Stimulated activated CD4-positive, alpha-beta T cell treated with anti-CD3 and anti-CD28 coated beads, Interleukin-15, amount 100 ng/mL, for 48 hours (primary cell): ENCODE data around the gene TBC1D20.
"Not testable (repeated sequence)": the region's sequence is repeated elsewhere in the genome, so short reads cannot be mapped to it uniquely, and the experiment has no call there.

Experiments
- DNase-seq, 2 donors: peaks; one replicate each; pipeline ENCODE4 v3.0.0-alpha.2; 2020; ENCODE audit warnings: low read depth in 2 of 2

The TBC1D20 gene, protein sequence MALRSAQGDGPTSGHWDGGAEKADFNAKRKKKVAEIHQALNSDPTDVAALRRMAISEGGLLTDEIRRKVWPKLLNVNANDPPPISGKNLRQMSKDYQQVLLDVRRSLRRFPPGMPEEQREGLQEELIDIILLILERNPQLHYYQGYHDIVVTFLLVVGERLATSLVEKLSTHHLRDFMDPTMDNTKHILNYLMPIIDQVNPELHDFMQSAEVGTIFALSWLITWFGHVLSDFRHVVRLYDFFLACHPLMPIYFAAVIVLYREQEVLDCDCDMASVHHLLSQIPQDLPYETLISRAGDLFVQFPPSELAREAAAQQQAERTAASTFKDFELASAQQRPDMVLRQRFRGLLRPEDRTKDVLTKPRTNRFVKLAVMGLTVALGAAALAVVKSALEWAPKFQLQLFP

DNA sequence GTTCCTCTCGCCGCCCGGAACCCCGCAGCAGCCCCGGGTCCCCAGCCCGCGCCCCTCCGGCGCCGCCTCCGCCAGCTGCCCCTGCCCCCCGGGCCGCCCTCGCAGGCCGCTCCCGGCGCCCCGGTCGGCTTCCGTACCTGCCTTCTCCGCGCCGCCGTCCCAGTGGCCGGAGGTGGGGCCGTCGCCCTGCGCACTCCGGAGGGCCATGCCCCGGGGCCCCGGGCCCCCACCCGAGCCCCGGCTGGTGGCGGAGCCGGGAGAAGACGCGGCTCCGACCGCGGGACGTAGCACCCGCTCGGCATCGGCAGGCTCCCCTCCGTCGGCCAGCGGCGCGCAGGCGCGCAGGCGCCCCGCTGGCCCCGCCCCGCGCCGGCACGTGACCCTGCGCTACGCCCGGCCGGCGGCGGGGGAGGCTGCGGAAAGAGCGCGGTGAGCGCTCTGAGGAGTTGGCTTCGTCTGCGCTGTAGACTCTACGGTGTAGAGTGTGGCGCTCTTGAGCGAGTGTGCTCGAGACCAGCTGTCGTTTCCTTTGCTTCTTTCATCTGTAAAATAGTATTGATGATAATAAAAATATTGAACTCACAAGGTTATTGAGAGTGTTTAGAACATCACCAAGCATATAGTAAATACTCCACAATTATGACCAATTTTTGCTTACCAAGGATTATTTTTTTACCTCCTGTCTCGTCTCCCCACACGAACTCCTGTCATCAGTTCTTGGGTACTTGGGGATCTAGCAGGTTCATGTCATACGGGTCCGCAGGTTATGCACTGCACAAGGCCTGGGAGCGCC is at the start of gene TBC1D20:
TBC1D20 (minus strand) TSS at position 335 of the 793 bp plus-strand sequence; CDS start at position 207, 128 bp downstream.
- DNase-seq, result peak; percentile 71 to 79

DNA sequence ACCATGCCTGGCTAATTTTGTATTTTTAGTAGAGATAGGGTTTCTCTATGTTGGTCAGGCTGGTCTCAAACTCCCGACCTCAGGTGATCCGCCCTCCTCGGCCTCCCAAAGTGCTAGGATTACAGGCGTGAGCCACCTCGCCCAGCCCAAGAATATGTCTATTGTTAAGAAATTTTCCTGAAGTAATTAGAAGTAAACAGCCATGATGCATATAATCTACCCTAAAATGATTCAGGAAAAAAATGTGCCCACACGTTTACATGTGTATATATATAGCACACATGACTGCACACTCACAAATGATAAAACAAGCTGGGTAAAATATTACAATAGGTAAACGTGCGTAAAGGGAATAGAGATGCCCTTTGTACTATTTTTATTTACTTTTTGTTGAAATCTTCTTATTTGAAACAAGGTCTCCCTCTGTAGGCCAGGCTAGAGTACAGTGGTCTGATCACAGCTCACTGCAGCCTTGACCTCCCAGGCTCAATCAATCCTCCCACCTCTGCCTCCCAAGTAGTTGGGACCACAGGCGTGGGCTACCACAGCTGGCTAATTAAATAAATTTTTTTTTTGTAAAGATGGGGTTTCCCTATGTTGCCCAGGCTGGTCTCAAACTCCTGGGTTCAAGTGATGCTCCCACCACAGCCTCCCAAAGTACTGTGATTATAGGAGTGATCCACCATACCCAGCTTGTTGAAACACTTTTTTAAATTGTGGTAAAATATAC is 48.2 kb upstream of the TBC1D20 start:
- DNase-seq, result not testable (repeated sequence)

DNA sequence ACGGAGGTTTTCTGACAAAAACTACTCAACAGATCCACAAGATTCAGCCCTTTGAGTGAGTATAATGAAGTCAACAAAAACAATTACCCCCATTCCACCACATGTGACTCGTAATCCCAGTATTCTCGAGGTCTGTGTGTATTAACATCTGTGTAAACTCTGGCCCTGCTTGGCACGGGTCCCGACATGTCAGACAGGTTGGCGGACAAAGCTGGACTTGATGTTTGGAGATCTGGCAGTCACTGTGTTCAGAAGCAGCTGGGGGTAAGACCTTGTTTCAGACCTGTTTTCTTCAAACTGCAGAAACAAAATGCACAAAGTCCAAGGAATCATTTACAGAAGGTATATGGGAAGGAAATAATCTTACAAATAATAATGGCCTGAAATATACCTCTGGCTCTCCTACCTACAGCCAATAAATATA is 46.0 kb upstream of the TBC1D20 start:
- DNase-seq, result not testable (repeated sequence)

DNA sequence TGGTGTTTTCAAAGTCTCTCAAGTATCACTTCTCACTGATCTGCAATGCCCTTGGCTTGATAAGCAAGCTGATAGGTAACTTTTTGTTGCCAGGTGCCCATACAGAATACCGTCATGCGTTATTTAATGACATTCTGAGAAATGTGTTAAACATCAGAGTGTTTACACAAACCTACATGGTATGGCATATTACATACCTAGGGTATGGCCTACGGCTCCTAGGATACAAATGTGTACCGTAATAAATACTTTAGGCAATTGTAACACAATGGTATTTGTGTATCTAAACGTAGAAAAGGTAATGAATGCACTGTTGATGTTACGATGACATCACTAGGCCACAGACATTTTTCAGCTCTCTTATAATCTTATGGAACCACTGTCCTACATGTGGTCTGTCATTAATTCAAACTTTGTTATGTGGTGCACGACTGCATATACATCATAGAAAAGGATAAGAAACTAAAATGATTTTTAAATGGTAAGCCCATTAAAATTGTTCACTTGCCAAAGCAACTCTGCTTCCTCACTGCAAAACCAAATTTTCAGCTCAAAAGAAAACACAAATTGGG is 45.5 kb upstream of the TBC1D20 start:
- DNase-seq, result no peak

DNA sequence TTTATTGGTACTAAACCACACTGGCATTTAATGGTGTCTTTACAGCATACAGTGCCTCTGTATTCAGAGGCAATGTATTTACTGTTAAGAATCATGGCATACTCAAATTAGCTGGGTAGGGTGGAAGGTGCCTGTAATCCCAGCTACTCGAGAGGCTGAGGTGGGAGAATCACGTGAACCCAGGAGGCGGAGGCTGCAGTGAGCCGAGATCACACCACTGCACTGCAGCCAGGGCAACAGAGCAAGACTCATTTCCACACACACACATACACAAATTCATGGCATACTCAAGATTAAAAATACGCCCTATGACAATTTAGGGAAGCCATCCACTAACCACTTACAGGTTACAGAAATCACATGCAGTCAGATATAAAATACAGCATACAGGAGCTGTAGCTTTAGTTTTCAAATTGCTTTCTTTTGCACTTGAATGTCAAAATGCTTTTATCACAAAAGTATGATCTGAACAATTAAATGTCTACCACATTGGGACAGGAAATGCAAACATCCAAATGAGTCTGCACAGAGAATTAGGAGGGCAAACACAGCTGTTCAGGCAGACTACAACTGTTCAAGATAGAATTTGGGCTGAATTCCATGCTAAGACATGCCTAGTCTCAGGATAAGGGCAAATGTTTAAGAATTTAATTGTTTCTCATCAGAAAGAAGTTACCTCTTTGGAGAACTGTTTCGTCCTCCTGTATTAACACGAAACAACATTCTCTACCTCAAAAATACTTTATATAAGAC is 44.8 kb upstream of the TBC1D20 start:
- no peak for DNase-seq

DNA sequence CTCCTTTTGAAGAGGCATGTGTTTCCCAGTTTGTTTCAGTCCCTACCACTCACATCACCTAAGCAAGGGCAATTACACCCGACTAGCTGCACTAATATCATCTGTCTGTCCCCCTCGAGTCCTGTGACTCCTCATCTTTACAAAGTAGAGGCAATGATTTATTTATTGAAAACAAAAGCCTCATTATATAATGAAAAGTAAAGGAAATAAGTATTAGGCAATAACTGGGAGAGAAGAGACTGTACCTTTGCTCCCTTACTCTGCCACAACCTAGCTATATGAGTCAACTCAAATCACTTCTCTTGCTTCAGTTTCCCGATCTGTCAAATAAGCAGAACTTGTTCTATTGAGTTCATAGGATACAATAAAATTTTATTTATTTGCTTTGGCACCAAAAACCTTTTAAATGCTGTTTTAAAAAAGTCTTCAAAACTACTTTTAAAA is 42.3 kb upstream of the TBC1D20 start:
- no peak for DNase-seq

DNA sequence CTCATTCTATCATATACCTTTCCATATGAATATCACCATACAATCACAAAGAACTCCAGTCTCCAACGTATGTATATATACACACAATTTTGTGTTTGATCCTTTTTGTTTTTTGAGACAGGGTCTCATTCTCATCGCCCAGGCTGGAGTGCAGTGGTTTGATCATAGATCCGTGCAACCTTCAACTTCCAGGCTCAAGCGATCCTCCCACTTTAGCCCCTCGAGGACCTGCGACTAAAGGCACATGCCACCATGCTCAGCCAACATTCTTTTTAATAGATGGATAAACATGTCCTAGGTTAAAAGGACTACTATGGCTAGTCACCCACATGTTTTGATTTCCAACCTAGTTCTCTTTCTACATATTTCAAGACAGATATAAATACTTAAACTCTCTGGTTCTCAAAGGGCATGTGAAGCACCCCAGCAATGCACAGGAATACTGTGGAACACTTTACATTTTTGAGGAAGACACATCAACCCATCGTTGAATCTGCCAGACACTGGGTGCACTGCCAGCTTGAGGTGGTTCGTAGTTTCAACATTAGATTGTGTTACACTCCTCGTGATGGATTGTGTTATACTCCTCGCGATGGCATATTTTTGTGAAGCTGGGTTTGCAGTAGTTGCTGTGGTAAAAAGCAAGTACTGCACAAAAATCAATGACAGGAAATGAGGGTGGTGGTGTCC is 40.9 kb upstream of the TBC1D20 start:
- no peak for DNase-seq

DNA sequence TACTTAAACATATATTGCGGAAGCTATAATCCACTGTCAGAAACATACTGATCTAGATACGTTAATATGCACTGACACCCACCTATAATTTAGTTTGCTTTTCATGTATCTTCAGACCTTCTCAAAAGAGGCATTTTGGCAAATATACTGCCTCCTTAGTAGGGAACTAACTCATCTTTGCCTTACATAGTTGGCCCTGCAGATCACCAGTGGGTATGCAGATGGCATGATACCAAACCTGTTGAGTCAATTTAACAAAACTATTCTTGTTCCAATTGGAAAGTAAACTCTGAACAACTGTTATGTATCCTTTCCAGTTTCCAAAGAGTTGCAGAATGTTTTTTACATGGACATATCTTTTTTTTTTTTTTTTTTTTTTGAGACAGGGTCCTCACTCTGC is 35.6 kb upstream of the TBC1D20 start:
- DNase-seq, result no peak

DNA sequence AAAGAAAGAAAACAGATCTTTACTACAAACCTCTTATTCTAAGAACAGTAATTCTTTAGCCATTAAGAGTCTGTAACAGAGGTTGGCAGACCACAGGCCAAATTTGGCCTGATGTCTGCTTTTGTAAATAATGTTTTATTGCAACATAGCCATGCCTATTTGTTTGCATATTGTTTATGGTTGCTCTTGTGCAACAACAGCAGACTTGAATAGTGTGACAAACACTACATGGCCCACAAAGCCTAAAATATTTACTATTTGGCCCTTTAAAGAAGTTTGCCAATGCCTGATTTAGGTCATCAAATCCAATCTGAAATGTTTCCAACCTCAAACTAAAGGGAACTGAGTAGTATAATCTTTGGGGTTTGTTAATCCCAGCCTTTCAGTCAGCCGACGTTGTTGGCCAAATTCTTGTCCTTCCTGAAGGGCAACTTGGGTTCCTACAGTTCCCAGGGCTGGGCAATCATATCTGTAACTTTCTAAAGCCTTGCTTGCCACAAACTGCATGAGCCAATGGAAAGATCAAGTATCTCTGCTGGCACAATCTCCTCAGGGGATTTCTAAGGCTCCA is 33.9 kb upstream of the TBC1D20 start:
- DNase-seq, result no peak

DNA sequence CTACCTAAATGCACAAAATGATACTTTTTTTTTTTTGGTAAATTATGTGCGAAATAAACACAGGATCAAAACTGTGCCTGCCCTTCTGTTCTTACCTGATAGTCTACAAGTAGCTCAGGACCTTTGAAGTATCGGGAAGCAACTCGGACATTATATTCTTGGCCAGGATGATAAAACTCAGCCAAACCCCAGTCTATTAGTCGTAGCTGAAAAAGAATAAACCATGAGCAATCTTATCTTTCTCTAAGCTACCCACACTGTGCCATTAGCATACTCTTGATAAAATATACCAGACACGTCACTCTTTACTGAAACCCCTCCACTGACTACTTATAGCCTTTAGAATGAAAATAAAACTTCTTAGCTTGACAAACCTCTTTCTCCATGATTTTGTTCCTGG is 29.8 kb upstream of the TBC1D20 start:
- DNase-seq, result no peak

DNA sequence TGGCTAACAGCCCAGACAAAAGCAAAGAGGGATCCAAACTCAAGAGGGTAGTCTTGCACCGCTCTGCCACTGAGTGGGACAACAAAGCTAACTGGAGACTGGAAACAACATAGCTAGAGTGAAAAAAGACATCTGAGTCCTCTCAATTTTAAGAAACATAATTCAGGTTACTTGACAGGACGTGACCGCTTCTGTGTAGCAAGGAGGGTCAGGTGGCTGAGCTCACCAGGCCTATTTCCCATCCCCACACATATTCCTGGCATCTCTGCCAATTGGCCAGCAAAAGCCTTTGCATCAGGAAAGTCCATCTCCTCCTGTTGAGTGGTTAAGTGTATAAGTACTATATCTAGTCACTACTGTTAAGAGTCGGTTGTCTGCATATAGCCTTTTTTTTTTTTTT is 25.3 kb upstream of the TBC1D20 start:
- DNase-seq, result no peak

DNA sequence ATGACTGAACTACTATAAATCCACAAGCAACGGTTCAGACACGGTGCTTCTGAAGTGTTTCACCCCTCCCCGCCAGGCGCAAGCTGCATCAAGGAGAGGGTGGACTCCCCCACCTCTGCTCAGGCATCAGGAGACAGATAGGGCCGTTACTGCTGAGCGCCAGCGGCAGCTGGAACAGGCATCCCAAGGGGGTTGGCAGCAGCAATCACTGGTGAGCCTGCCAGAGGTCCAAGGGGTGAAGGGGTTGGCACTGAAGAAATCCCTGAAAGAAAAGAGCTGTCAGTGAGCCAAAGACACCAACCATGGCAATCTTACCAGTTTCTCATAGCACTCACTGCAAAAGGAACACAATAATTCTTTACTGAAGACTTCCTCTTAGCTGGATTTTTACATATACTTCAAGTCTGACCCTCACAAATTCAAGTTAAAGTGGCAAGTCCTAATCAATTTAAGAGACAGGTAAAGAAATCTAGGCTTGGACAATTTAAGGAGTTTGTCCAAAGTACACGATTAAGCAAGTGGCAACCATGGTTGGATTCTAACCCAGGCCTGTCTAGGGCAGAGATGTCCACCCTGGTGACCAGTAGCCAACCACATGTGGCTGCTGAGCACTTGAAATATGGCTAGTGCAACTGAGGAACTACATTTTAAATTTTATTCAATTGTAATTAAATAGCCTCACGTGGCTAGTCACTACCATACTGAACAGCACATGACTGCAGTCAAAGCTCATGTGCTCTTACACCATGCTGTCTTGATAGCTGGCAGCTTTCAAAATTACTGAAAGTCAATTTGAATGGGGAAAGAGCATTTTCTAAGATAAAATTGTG is 21.7 kb upstream of the TBC1D20 start:
- DNase-seq, result no peak

DNA sequence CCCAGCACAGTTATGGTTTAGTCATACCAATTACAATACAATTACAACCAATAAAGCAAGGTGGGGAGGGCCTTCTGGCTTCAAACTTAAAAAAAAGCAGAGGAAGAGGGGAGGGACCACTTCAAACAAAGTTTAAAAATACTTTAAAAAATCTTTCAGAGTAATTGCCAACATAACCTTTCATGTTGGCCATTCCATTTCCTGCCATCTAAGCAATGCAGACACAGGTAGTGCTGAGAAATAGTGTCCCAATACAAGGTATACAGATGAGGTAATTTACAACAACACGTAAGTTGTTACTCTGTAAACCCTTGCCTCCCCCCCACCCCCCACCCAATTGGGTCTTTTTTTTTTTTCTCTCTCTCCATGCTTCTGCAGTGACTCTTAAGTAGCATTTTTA is 18.8 kb upstream of the TBC1D20 start:
- DNase-seq, result no peak

DNA sequence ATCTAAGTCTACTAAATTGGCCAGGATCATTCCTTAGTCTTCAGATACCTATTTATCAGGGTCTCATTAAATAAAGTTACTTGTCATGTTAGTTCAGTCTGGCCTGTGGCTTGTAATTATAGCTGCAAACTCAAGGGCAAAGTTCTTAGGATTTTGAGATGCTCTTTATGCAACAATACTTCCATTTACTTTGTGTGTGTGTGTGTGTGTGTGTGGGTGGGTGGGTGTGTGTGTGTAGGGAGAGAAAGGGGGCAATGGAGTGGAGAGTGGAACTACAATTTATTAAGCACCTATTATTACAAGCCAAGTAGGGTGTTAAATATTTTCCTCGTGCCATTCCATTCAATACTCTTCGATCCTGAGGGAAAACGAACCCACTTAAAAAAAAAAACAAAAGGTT is 17.7 kb upstream of the TBC1D20 start:
- no peak for DNase-seq

DNA sequence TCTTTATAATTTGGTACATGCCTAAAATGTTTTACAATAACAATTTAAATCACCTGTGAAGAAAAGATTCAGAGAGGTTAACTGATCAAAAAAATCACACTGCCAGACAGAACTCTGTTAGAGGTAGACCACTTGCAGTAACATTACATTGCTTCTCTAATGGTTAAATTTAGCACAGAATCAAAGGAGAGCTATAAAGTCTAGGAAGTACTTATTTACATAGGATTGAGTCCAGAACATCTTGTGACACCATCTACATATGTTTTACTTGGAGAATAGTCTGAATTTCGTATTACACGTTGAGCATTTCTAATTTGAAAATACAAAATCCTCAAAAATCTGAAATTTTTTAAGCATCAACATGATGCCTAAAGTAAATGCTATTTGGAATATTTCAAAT is 17.2 kb upstream of the TBC1D20 start:
- DNase-seq, result no peak

DNA sequence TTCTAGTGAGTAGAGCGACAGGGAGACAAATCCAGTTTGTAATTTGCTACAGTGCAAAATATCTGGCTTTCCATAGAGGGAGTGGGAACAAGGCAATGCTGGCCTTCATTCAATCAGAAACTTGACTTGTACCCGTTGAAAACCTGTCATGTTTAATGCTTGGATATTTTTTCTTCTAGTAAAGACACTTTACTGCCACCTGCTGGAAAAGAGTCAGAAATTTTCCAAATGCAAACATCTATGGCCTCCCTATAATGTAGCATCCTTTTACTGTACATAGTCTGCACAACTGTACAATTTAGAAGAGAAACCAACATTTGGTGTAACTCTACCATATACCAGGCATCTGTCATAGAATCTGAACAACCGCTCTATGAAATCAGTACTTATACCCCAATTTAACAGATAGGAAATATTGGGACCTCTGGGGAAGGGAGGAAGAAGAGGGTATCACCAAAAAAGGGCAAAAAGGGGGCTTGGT is 16.7 kb upstream of the TBC1D20 start:
- no peak for DNase-seq

DNA sequence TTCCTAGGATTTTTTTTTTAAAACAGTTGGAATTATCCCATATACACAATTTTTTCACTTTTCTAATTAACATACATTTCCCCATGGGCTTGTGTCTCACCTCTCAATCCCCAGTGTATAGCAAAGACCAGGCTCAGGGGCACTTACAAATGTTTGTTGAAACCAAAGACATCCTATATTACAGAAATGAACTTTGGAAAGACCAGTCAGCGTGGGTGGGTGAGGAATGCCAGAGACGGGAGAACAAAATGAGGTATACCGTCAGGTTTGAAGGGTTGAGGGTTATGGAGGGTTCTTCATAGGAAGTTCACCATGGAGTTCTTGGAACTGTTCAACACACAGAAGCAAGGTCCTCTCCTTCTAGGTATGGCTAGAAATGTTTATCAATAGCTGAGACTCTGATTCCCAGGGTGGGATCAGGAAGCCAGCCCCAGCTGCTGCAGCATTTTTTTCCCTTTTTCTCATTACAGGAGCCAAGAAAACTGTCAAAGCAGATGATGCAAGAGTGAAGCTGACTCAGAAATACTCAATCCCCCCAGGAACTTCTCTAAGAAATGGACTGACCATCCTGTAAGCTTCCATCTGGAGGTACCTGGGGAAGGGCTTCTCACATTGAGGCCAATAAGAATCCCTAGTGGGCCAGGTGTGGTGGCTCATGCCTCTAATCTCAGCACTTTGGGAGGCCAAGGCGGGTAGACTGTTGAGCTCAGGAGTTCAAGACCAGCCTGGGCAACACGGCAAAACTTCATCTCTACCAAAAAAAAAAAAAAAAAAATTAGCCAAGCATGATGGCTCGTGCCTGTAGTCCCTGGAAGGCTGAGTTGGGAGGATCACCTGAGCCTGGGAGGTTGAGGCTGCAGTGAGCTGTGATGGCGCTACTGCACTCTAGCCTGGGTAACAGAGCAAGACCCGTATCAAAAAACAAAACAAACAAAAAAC is 15.9 kb upstream of the TBC1D20 start:
- no peak for DNase-seq
